HG02885 (cell line): Measurements from ENCODE around the gene CBX3.
A peak's percentile ranks its signal among the peaks of the same experiment; 100 is the strongest.
"Not testable (repeated sequence)": the region's sequence is repeated elsewhere in the genome, so short reads cannot be mapped to it uniquely, and the experiment has no call there.

Source experiments
- ATAC-seq: cut with Tn5 transposase; IDR thresholded peaks from one replicate; pipeline ENCODE4 v1.9.1; 2021; ENCODE audit warnings: mild to moderate bottlenecking; ENCODE audit not compliant: unreplicated experiment, poor library complexity

Gene CBX3

GRCh38 chr7:26199301-26200037 lies 2.1 kb upstream of the CBX3 start:
- ATAC-seq, result no peak

GRCh38 chr7:26200038-26200443 lies 1.5 kb upstream of the CBX3 start:
- ATAC-seq, result no peak

GRCh38 chr7:26200444-26201246 lies 900 bp upstream of the CBX3 start, which contains the start of gene HNRNPA2B1:
Gene HNRNPA2B1 (minus strand): TSS chr7:26200746. CDS start chr7:26200577, 169 bp downstream.
- ATAC-seq, result peak; percentile 63

- ATAC-seq, result no peak
Measured at GRCh38 chr7:26202019-26202990, 760 bp downstream of the CBX3 start.

- ATAC-seq, result no peak
Measured at GRCh38 chr7:26203016-26203415, 1.5 kb downstream of the CBX3 start.

GRCh38 chr7:26208040-26208439 lies 6.5 kb downstream of the CBX3 start:
- no peak for ATAC-seq

- ATAC-seq, result no peak
Measured at GRCh38 chr7:26212921-26213718, 11.6 kb downstream of the CBX3 start.

GRCh38 chr7:26213807-26214515 lies 12.4 kb downstream of the CBX3 start:
- no peak for ATAC-seq

- ATAC-seq, result no peak
Measured at GRCh38 chr7:26216049-26216448, 14.5 kb downstream of the CBX3 start.

- ATAC-seq, result no peak
Measured at GRCh38 chr7:26224359-26224758, 22.8 kb downstream of the CBX3 start.

- ATAC-seq, result no peak
Measured at GRCh38 chr7:26227987-26228386, 26.4 kb downstream of the CBX3 start.

GRCh38 chr7:26233902-26234511 lies 32.5 kb downstream of the CBX3 start:
- ATAC-seq, result no peak

GRCh38 chr7:26237035-26237807 lies 35.7 kb downstream of the CBX3 start:
- no peak for ATAC-seq

- ATAC-seq, result no peak
Measured at GRCh38 chr7:26238032-26238431, 36.5 kb downstream of the CBX3 start.

- no peak for ATAC-seq
Measured at GRCh38 chr7:26245150-26245549, 43.6 kb downstream of the CBX3 start.

- ATAC-seq, result no peak
Measured at GRCh38 chr7:26250239-26250638, 48.7 kb downstream of the CBX3 start.

- not testable (repeated sequence) for ATAC-seq
Measured at GRCh38 chr7:26261866-26262265, 60.3 kb downstream of the CBX3 start.
